ENCODE results near the gene FER. TPM values are rescaled to one million over a fixed set of nuclear protein-coding genes. Genes with fewer than 3 reads are reported as not detected.

FER gene
- total RNA-seq, 1 experiment from 2014 or later: 18.0 TPM

DNA sequence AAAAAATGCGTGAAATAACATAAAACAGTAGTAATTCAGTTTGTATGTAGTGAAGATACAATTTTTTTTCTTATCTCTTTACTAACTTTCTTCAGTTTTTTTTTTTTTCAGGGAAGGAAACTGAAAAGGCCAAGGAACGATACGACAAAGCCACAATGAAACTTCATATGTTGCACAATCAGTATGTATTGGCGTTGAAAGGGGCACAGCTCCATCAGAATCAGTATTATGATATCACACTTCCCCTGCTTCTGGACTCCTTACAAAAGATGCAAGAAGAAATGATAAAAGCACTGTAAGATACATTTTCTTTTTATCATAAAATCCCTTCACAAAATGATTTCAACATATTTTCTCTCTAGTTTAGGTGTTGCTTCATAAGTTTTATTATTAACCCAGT is 120.0 kb downstream of the FER start:
- no peak for TF ChIP-seq CTCF (conservative IDR thresholded peaks at IDR 0.05)
- H3K79me1 ChIP-seq (ENCODE audit: insufficient read depth, low read depth, low read length, poor library complexity, severe bottlenecking): no peaks in the 10 kb centered on the region
- H3K23me2 ChIP-seq (ENCODE audit: insufficient read length, low read depth, low read length, poor library complexity, severe bottlenecking): no peaks in the 10 kb centered on the region
- H3K56ac ChIP-seq (ENCODE audit: insufficient read length, low read depth, low read length): no peak overlapping the region
- no peaks in the 10 kb centered on the region for H3K79me2 ChIP-seq (ENCODE audit: insufficient read depth, low read length)
- H4K20me1 ChIP-seq (ENCODE audit: control insufficient read depth, insufficient read depth, insufficient read length): no peaks in the 10 kb centered on the region
- H2BK12ac ChIP-seq (ENCODE audit: insufficient read length, low read depth, low read length): no peak overlapping the region
- H3K4ac ChIP-seq (ENCODE audit: low read depth, low read length): no peak overlapping the region
- H3T11ph ChIP-seq (ENCODE audit: low read length): no peak overlapping the region
- H2BK15ac ChIP-seq (ENCODE audit: low read depth, low read length): no peak overlapping the region
- H3K4me3 Mint-ChIP-seq: no peak overlapping the region
- H3K18ac ChIP-seq (ENCODE audit: insufficient read length, low read depth, low read length): no peak overlapping the region
- H3K4me1 ChIP-seq (ENCODE audit: insufficient read depth, low read length): no peaks in the 10 kb centered on the region
- no peak overlapping the region for H4K5ac ChIP-seq (ENCODE audit: insufficient read length, low read depth, low read length)
- H3K27ac Mint-ChIP-seq: no peak overlapping the region
- no peak overlapping the region for H3K27ac ChIP-seq (ENCODE audit: insufficient read length, low read depth, low read length)
- H2AK5ac ChIP-seq (ENCODE audit: insufficient read length, low read length): no peak overlapping the region
- WGBS (ENCODE audit: extremely low coverage, insufficient read length, low lambda C conversion rate): no CpG with 5 or more reads among the region's 4 CpGs
- H3K9ac ChIP-seq (ENCODE audit: extremely low read depth, insufficient read length, low read length): no peak overlapping the region
- H2BK5ac ChIP-seq (ENCODE audit: insufficient read length, low read length): no peak overlapping the region
- H3K4me2 ChIP-seq (ENCODE audit: insufficient read depth, insufficient read length, low read length): no peak overlapping the region
- H3K27me3 Mint-ChIP-seq (ENCODE audit: low read depth): no peaks in the 10 kb centered on the region
- H2BK120ac ChIP-seq (ENCODE audit: low read depth, low read length, poor library complexity, severe bottlenecking): no peak overlapping the region
- H2BK20ac ChIP-seq (ENCODE audit: low read depth, low read length, poor library complexity, severe bottlenecking): no peak overlapping the region
- H4K8ac ChIP-seq (replicated peaks; ENCODE audit: insufficient read length, low read depth, low read length): no peak overlapping the region
- no peak overlapping the region for H4K91ac ChIP-seq (ENCODE audit: insufficient read length, low read depth, low read length)
- H3K36me3 Mint-ChIP-seq (ENCODE audit: insufficient read depth in 1 of 3, low read depth in 3 of 3): peaks cover 0 to 6% (median 5%) of the 10 kb centered on the region in 3 experiments; a peak in 3 of 7 replicates
- no peak overlapping the region for H3K14ac ChIP-seq (ENCODE audit: insufficient read depth, low read length)
- no peak for DNase-seq
- no peaks in the 10 kb centered on the region for H3K4me1 Mint-ChIP-seq
- H3K9me3 Mint-ChIP-seq: peaks cover 0 to 2% of the 10 kb centered on the region in 2 experiments; a peak in 1 of 5 replicates
- no peaks in the 10 kb centered on the region for H3K9me3 ChIP-seq (ENCODE audit: control insufficient read depth, low read depth, low read length)
- no peaks in the 10 kb centered on the region for H3K27me3 ChIP-seq (ENCODE audit: insufficient read depth, low read length)
- no peak overlapping the region for H2AFZ ChIP-seq (ENCODE audit: low read length)
- no peak overlapping the region for H3K23ac ChIP-seq (ENCODE audit: insufficient read length, low read depth, low read length)
